K562 (cell line): ENCODE measurements around the gene TTLL12. TPM values are rescaled to one million over a fixed set of nuclear protein-coding genes. Genes with fewer than 3 reads are reported as not detected.
A peak's percentile ranks its signal among the peaks of the same experiment; 100 is the strongest.

Experiments used
- ATAC-seq: fragments of 200-7000 bp; cut with Tn5 transposase; 3 replicates; pipeline ENCODE4 v1.9.1; 2020; ENCODE audit warnings: moderate library complexity
- BruUV-seq: library from RNA; stranded (reverse); fragments of 400-500 nt; replicated peaks from 2 replicates; lab custom pipeline; 2021; lab: Mats Ljungman, UMichigan
- CTCF ChIA-PET: fragments of 300-600 bp; formaldehyde crosslinking; extraction: SDS; loops from one replicate; lab custom pipeline; 2021; ENCODE audit warnings: low intra/inter-chr PET ratio; lab: Yijun Ruan, JAX
- POLR2A ChIA-PET: fragments of 300-600, 350-650 bp; sonication (Branson Sonifier 250); formaldehyde crosslinking; extraction: SDS; loops from one replicate; lab custom pipeline; 2021; ENCODE audit warnings: antibody characterized with exemption, inconsistent platforms; lab: Yijun Ruan, JAX
- DNase-seq, 4 experiments: peaks; one replicate each; pipeline versions ENCODE4 v3.0.0 to v3.0.0-alpha.2; 2011 to 2018; ENCODE audit warnings: low spot score in 3 of 4, mixed read lengths in 3 of 4; ENCODE audit errors: extremely low read depth in 1 of 4
- FAIRE-seq: peaks from 2 replicates; lab custom pipeline; 2011; peaks lifted over from hg19 to GRCh38; lab: Jason Lieb, UNC
- H2AFZ ChIP-seq: 2 replicates; pipeline ENCODE4 v1.6.0; 2011; ENCODE audit warnings: low read depth, low read length, control low read depth, inconsistent platforms
- H3K27ac ChIP-seq: fragments of 200-600 bp; 3 replicates; pipeline ENCODE4 v1.8.0; 2011; ENCODE audit warnings: low read depth, mild to moderate bottlenecking, control low read depth, inconsistent platforms, low read length, moderate library complexity, mixed read lengths; ENCODE audit errors: extremely low read depth
- H3K27me3 ChIP-seq, 2 experiments: fragments of 300-600 bp in 1 of 2; 2 replicates in 1 of 2; 3 replicates in 1 of 2; pipeline versions ENCODE4 v1.6.0 to v1.8.0; 2011; ENCODE audit warnings: inconsistent platforms in 2 of 2, low read length in 2 of 2, mild to moderate bottlenecking in 1 of 2, mixed read lengths in 1 of 2, moderate library complexity in 1 of 2; ENCODE audit not compliant: control insufficient read depth in 2 of 2, insufficient read depth in 2 of 2
- H3K36me3 ChIP-seq: fragments of 300-600 bp; 3 replicates; pipeline ENCODE4 v1.8.0; 2011; ENCODE audit warnings: mild to moderate bottlenecking, low read length, inconsistent platforms; ENCODE audit not compliant: control insufficient read depth, insufficient read depth
- H3K4me1 ChIP-seq, 2 experiments: fragments of 200-600 bp in 1 of 2; replicated peaks in 1 of 2; 2 replicates in 1 of 2; 3 replicates in 1 of 2; pipeline versions ENCODE4 v1.5.1 to v1.8.0; 2011; ENCODE audit warnings: inconsistent platforms in 2 of 2, low read length in 2 of 2, mild to moderate bottlenecking in 1 of 2, mixed read lengths in 1 of 2, moderate library complexity in 1 of 2; ENCODE audit not compliant: control insufficient read depth in 2 of 2, insufficient read depth in 2 of 2
- H3K4me2 ChIP-seq: 2 replicates; pipeline ENCODE4 v1.6.1; 2011; ENCODE audit warnings: low read length, control low read depth, inconsistent platforms, mixed read lengths; ENCODE audit not compliant: insufficient read depth
- H3K4me3 ChIP-seq: fragments of 200-600 bp; sonication (generic), shearing (Covaris generic); 2 replicates; pipeline ENCODE4 v1.5.1; 2016; ENCODE audit warnings: control low read depth, inconsistent platforms
- H3K79me2 ChIP-seq: fragments of 200-600 bp; 3 replicates; pipeline ENCODE4 v1.8.0; 2011; ENCODE audit warnings: low read length, inconsistent platforms; ENCODE audit not compliant: control insufficient read depth, insufficient read depth
- H3K9ac ChIP-seq, 2 experiments: 2 replicates each; pipeline versions ENCODE4 v1.6.0 to v1.6.1; 2011; ENCODE audit warnings: low read depth in 2 of 2, low read length in 2 of 2, control low read depth in 1 of 2, inconsistent platforms in 1 of 2, mild to moderate bottlenecking in 1 of 2, mixed read lengths in 1 of 2; ENCODE audit not compliant: insufficient read depth in 1 of 2
- H3K9me1 ChIP-seq: one replicate; pipeline ENCODE4 v1.6.0; 2011; ENCODE audit warnings: inconsistent platforms, mild to moderate bottlenecking, low read length, moderate library complexity; ENCODE audit not compliant: control insufficient read depth, insufficient read depth
- H3K9me3 ChIP-seq: replicated peaks from 2 replicates; pipeline ENCODE4 v1.5.1; 2011; ENCODE audit warnings: low read depth, low read length, inconsistent platforms; ENCODE audit not compliant: control insufficient read depth, insufficient read depth
- H4K20me1 ChIP-seq: replicated peaks from 2 replicates; pipeline ENCODE4 v1.6.1; 2011; ENCODE audit warnings: low read length, inconsistent platforms, mixed read lengths; ENCODE audit not compliant: control insufficient read depth, insufficient read depth
- CBFA2T3 ChIP-seq: fragments of 450-650 bp; IDR thresholded peaks from 2 replicates; pipeline ENCODE4 v1.6.1; 2017
- CBFB ChIP-seq: sonication (generic); formaldehyde crosslinking; IDR thresholded peaks from 2 replicates; pipeline ENCODE4 v1.4.0; 2020; ENCODE audit warnings: mild to moderate bottlenecking, missing genetic modification reagents
- EZH2 ChIP-seq: IDR thresholded peaks from 2 replicates; pipeline ENCODE4 v1.6.1; 2012; ENCODE audit warnings: low read depth, mild to moderate bottlenecking, inconsistent platforms, low read length, borderline replicate concordance
- HBP1 ChIP-seq: fragments of 450-650 bp; formaldehyde crosslinking; IDR thresholded peaks from 2 replicates; pipeline ENCODE4 v1.4.0; 2022; ENCODE audit warnings: missing genetic modification characterization
- HDAC6 ChIP-seq: IDR thresholded peaks from 2 replicates; pipeline ENCODE4 v1.6.1; 2012; ENCODE audit warnings: low read depth, mild to moderate bottlenecking, control low read depth, inconsistent platforms, low read length, moderate library complexity
- KAT7 ChIP-seq: sonication (generic); formaldehyde crosslinking; IDR thresholded peaks from 2 replicates; pipeline ENCODE4 v1.8.0; 2022; ENCODE audit warnings: missing genetic modification reagents, mild to moderate bottlenecking, borderline replicate concordance
- MBD1 ChIP-seq: fragments of 250-450 bp; sonication (Bioruptor Pico); IDR thresholded peaks from 2 replicates; pipeline ENCODE4 v1.8.0; 2022; ENCODE audit warnings: inconsistent platforms
- MCM3 ChIP-seq: fragments of 450-650 bp; IDR thresholded peaks from 2 replicates; pipeline ENCODE4 v1.6.1; 2016
- MIER1 ChIP-seq: fragments of 450-650 bp; IDR thresholded peaks from 2 replicates; pipeline ENCODE4 v1.6.1; 2016; ENCODE audit warnings: antibody characterized with exemption, mild to moderate bottlenecking, low read depth
- MLX ChIP-seq, 2 experiments: fragments of 450-650 bp in 1 of 2; sonication (generic) in 1 of 2; formaldehyde crosslinking; conservative IDR thresholded peaks; 2 replicates each; pipeline versions ENCODE4 v1.4.0 to v1.8.1; 2020 to 2022; ENCODE audit warnings: mild to moderate bottlenecking in 1 of 2, missing genetic modification reagents in 1 of 2
- POLR2AphosphoS5 ChIP-seq: IDR thresholded peaks from 2 replicates; pipeline ENCODE4 v1.6.1; 2011; ENCODE audit warnings: mild to moderate bottlenecking, low read depth, low read length, moderate library complexity; ENCODE audit not compliant: control insufficient read depth, insufficient read depth
- POLR2G ChIP-seq: fragments of 200-400 bp; formaldehyde crosslinking; IDR thresholded peaks from 2 replicates; pipeline ENCODE4 v1.6.1; 2017; ENCODE audit warnings: low read depth, mild to moderate bottlenecking, antibody characterized with exemption, low read length, moderate library complexity
- ZNF134 ChIP-seq: fragments of 250-450 bp; sonication (Bioruptor Pico); conservative IDR thresholded peaks from 2 replicates; pipeline ENCODE4 v1.4.0; 2020
- WGBS: fragments of 100-300 bp; shearing (Covaris generic); methylation state at CpG from one replicate; pipeline ENCODE4 v1.1.6; 2016; ENCODE audit warnings: low coverage, mixed read lengths; ENCODE audit not compliant: insufficient coverage; ENCODE audit errors: missing lambda C conversion rate; 5-methylcytosine and 5-hydroxymethylcytosine counted together
- in situ Hi-C: fragments of 300-500 bp; cut with MboI; formaldehyde crosslinking; loops from 4 replicates; pipeline ENCODE4 v1.15.0; 2018; ENCODE audit warnings: inconsistent platforms, mixed read lengths
- intact Hi-C: fragments of 100-400 bp; cut with micrococcal nuclease; formaldehyde crosslinking; loops from 2 replicates; pipeline ENCODE4 v1.14.2; 2022
- polyA plus RNA-seq, 8 experiments: library from polyadenylated mRNA; depleted of rRNA in 4 of 8; stranded (reverse) in 5 of 8; unstranded in 3 of 8; fragments of >200 nt; fragmentation: Nextera tagmentation in 2 of 8; fragmentation: Illumina TruSeq in 1 of 8; extraction: Ambion mirVana in 2 of 8; extraction: Trizol in 1 of 8; gene quantifications; 2 replicates each; pipeline versions ENCODE4 v1.2.1 to v1.2.3, GENCODE V29; 2011 to 2014; ENCODE audit warnings: inconsistent platforms in 1 of 8, missing spikeins in 1 of 8
- total RNA-seq, 7 experiments: library from RNA; depleted of rRNA in 6 of 7; stranded (reverse); fragments of >200 nt in 6 of 7; fragmentation: Illumina TruSeq in 2 of 7; extraction: Trizol in 2 of 7; gene quantifications; 2 replicates each; pipeline versions ENCODE4 v1.2.1 to v1.2.3, GENCODE V29; 2011 to 2021; ENCODE audit warnings: low replicate concordance in 1 of 7

TTLL12 gene
- total and polyA plus RNA-seq, 9 of the 15 experiments (the other 6 are each of a cell fraction or from before 2014, with no cell fraction given): 1.3 to 128 (median 43.0) TPM

GRCh38 chr22:43172191-43172590, 14.7 kb downstream of the TTLL12 start:
- peaks cover under 1 to 32% of the 10 kb centered on the region in 2 experiments; a peak in 4 of 5 replicates for H3K4me1 ChIP-seq
- 87% methylated on average over 9 of the region's 19 CpGs for WGBS
- H3K79me2 ChIP-seq: no peaks in the 10 kb centered on the region
- H3K27me3 ChIP-seq: no peaks in the 10 kb centered on the region
- H4K20me1 ChIP-seq: no peaks in the 10 kb centered on the region
- no peak overlapping the region for H2AFZ ChIP-seq
- DNase-seq (no peak), FAIRE-seq (no peak), ATAC-seq (no peak)
- no TSS peak for BruUV-seq
- H3K9ac ChIP-seq: no peak overlapping the region; a peak in 1 of 4 replicates
- H3K4me3 ChIP-seq: no peak overlapping the region
- intact Hi-C loops (no loop called here), in situ Hi-C loops (no loop called here)
- H3K36me3 ChIP-seq: peaks cover 93% of the 10 kb centered on the region
- H3K9me1 ChIP-seq: no peaks in the 10 kb centered on the region
- H3K4me2 ChIP-seq: no peak overlapping the region
- TF ChIP-seq CBFA2T3: no peak
- peak; percentile 37 for TF ChIP-seq POLR2G
- POLR2A ChIA-PET: interaction anchor here (0.6 kb wide), 1 partner anchor 356 kb away, joined by 3 read pairs; no protein-coding TSS in a partner anchor
- no peaks in the 10 kb centered on the region for H3K9me3 ChIP-seq
- CTCF ChIA-PET: no interaction called here
- H3K27ac ChIP-seq: no peak overlapping the region

- no peak overlapping the region; a peak in 1 of 4 replicates for H3K9ac ChIP-seq
- H3K4me2 ChIP-seq: no peak overlapping the region
- no peak overlapping the region for H3K4me3 ChIP-seq
- FAIRE-seq (no peak), ATAC-seq (no peak), DNase-seq (no peak)
- no peaks in the 10 kb centered on the region for H4K20me1 ChIP-seq
- H3K27me3 ChIP-seq: no peaks in the 10 kb centered on the region
- H3K9me1 ChIP-seq: no peaks in the 10 kb centered on the region
- ChIA-PET CTCF (no interaction called here), POLR2A (interaction anchor here (0.6 to 1.5 kb wide), 2 partner anchors 13 to 355 kb away, joined by 3 to 5 read pairs; no protein-coding TSS in a partner anchor)
- 74% methylated on average over 8 of the region's 12 CpGs for WGBS
- peaks cover 91% of the 10 kb centered on the region for H3K36me3 ChIP-seq
- no peak overlapping the region for H2AFZ ChIP-seq
- no peak overlapping the region for H3K27ac ChIP-seq
- no TSS peak for BruUV-seq
- H3K4me1 ChIP-seq: peaks cover 3 to 38% of the 10 kb centered on the region in 2 experiments; a peak in 4 of 5 replicates
- H3K79me2 ChIP-seq: no peaks in the 10 kb centered on the region
- H3K9me3 ChIP-seq: no peaks in the 10 kb centered on the region
- intact Hi-C loops: no loop called here
- in situ Hi-C loops: no loop called here
- no peak for TF ChIP-seq EZH2
- no peak for TF ChIP-seq CBFB
- no peak for TF ChIP-seq MIER1
- no peak for TF ChIP-seq HBP1 (CRISPR knock-in tag)
- no peak for TF ChIP-seq POLR2AphosphoS5
- TF ChIP-seq ZNF134 (CRISPR knock-in tag): no peak
- no peak for TF ChIP-seq MCM3
- no peak for TF ChIP-seq MLX (CRISPR knock-in tag; conservative IDR thresholded peaks at IDR 0.05)
- no peak for TF ChIP-seq HDAC6
- TF ChIP-seq MBD1 (CRISPR knock-in tag): no peak
- no peak for TF ChIP-seq KAT7 (CRISPR knock-in tag)
Measured at GRCh38 chr22:43171607-43172006, 15.3 kb downstream of the TTLL12 start.
